ENCODE data around the gene MYO9B. TPM values are rescaled to one million over a fixed set of nuclear protein-coding genes. Genes with fewer than 3 reads are reported as not detected.

MYO9B gene
- total RNA-seq, 2 donors from 2014 or later = 79.4 to 96.8 TPM

DNA sequence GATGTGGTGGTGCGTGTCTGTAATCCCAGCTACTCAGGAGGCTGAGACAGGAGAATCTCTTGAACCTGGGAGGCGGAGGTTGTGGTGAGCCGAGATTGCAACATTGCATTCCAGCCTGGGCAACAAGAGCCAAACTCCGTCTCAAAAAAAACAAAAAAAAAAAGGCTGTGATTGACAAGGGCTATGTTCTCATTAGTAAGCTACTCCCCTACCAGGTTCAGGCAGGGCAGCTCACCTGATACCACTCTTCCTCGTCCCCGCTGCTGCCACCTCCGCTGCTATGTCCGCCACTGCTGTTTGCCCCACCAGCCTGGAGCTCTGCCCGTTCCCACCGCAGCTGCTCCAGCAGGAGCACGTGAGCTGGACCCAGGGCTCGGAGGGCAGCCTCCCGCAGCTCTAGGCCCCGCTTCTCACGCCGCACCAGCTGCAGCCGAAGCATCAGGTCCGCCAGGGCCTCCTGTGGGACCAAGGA lies 179.6 kb downstream of the MYO9B start:
- Mint-ChIP-seq H3K4me1 (no peaks in the 10 kb centered on the region), H3K27me3 (ENCODE audit: insufficient read depth) (no peaks in the 10 kb centered on the region), H3K4me3 (no peak overlapping the region), H3K36me3 (ENCODE audit: low read depth) (peaks cover 8% of the 10 kb centered on the region), H3K9me3 (no peaks in the 10 kb centered on the region), H3K27ac (no peak overlapping the region)
- Histone ChIP-seq H3K4me3 (ENCODE audit: low read length) (no peak overlapping the region), H3K9ac (ENCODE audit: extremely low read depth, low read length, poor library complexity, severe bottlenecking) (no peak overlapping the region), H3K36me3 (ENCODE audit: control insufficient read depth, insufficient read depth, low read length) (no peaks in the 10 kb centered on the region), H3K27me3 (ENCODE audit: control insufficient read depth, insufficient read depth, low read length, poor library complexity, severe bottlenecking) (no peaks in the 10 kb centered on the region), H3K9me3 (ENCODE audit: control insufficient read depth, low read length) (no peaks in the 10 kb centered on the region), H3K27ac (ENCODE audit: low read depth, low read length) (no peak overlapping the region), H3K4me1 (ENCODE audit: control insufficient read depth, insufficient read depth, low read length) (no peaks in the 10 kb centered on the region)
- 91 to 93% methylated on average over 8 to 18 of the region's 18 CpGs for WGBS, 2 experiments (ENCODE audit: insufficient coverage in 1 of 2, insufficient read length in 1 of 2)
- TF ChIP-seq, protein P1, sequence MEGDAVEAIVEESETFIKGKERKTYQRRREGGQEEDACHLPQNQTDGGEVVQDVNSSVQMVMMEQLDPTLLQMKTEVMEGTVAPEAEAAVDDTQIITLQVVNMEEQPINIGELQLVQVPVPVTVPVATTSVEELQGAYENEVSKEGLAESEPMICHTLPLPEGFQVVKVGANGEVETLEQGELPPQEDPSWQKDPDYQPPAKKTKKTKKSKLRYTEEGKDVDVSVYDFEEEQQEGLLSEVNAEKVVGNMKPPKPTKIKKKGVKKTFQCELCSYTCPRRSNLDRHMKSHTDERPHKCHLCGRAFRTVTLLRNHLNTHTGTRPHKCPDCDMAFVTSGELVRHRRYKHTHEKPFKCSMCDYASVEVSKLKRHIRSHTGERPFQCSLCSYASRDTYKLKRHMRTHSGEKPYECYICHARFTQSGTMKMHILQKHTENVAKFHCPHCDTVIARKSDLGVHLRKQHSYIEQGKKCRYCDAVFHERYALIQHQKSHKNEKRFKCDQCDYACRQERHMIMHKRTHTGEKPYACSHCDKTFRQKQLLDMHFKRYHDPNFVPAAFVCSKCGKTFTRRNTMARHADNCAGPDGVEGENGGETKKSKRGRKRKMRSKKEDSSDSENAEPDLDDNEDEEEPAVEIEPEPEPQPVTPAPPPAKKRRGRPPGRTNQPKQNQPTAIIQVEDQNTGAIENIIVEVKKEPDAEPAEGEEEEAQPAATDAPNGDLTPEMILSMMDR (conservative IDR thresholded peaks at IDR 0.05) = no peak
- peak; percentile 64 for DNase-seq

DNA sequence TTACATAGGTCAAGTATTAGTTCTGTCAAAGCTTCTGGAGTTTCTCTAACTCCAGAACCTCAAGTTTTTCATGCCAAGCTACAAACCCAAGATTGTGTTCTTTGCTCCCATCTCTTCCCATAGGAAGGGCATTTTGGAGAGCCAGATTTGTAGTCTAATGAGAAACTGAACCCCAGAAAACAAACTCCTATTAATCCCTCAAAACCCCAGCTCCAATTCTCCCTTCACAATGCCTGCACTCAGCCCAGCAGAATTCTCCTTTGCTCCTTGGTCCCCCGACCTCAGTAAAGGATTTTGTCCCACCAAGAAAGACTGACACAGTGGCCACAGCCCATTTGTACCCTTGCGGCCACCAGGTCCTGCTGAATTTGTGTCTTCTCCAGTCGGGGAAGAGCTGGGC lies 180.6 kb downstream of the MYO9B start:
- H3K9me3 ChIP-seq (ENCODE audit: control insufficient read depth, low read length) = no peaks in the 10 kb centered on the region
- Mint-ChIP-seq H3K27ac (no peak overlapping the region), H3K36me3 (ENCODE audit: low read depth) (peaks cover 6% of the 10 kb centered on the region), H3K27me3 (ENCODE audit: insufficient read depth) (no peaks in the 10 kb centered on the region), H3K4me1 (no peaks in the 10 kb centered on the region), H3K9me3 (no peaks in the 10 kb centered on the region), H3K4me3 (no peak overlapping the region)
- no peaks in the 10 kb centered on the region for H3K36me3 ChIP-seq (ENCODE audit: control insufficient read depth, insufficient read depth, low read length)
- no peak overlapping the region for H3K4me3 ChIP-seq (ENCODE audit: low read length)
- 87 to 97% methylated on average over 3 of the region's 3 CpGs for WGBS, 2 experiments (ENCODE audit: insufficient coverage in 1 of 2, insufficient read length in 1 of 2)
- DNase-seq = no peak
- no peaks in the 10 kb centered on the region for H3K4me1 ChIP-seq (ENCODE audit: control insufficient read depth, insufficient read depth, low read length)
- no peak overlapping the region for H3K27ac ChIP-seq (ENCODE audit: low read depth, low read length)
- H3K9ac ChIP-seq (ENCODE audit: extremely low read depth, low read length, poor library complexity, severe bottlenecking) = no peak overlapping the region
- TF ChIP-seq, protein P1 (conservative IDR thresholded peaks at IDR 0.05) = no peak
- H3K27me3 ChIP-seq (ENCODE audit: control insufficient read depth, insufficient read depth, low read length, poor library complexity, severe bottlenecking) = no peaks in the 10 kb centered on the region

DNA sequence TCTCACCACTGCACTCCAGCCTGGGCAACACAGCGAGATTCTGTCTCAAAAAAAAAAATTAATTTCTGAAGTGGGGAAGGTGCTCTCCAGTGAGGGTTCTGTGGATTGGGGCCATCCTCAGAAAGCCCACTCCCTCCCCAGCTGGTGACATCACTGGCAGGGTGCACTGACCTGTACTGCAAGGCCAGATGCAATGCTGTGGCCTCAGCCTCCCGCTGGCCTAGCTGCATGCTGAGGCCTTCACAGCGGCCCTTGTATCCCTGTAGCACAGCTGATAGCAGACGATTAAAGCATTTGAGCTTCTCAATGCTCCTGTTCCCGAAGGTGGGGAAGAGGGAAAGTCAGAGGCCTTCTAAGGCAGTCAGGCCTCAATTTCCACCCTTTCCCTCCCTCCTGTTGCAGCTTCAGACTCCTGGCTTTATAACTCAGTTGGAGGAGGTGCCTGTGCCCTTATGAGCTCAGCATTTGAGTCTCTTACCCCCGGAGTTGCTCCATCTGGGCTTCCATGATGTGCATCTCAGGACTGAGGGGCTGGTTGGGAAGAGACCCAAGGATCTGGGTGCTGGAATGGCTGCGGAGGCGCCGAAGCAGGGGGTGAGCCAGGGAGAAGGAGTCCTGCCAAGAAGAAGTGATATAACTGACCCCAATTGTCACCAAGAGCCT lies 183.7 kb downstream of the MYO9B start:
- TF ChIP-seq, protein P1 (conservative IDR thresholded peaks at IDR 0.05) = no peak
- Histone ChIP-seq H3K36me3 (ENCODE audit: control insufficient read depth, insufficient read depth, low read length) (no peaks in the 10 kb centered on the region), H3K9me3 (ENCODE audit: control insufficient read depth, low read length) (no peaks in the 10 kb centered on the region), H3K4me1 (ENCODE audit: control insufficient read depth, insufficient read depth, low read length) (no peaks in the 10 kb centered on the region), H3K27me3 (ENCODE audit: control insufficient read depth, insufficient read depth, low read length, poor library complexity, severe bottlenecking) (no peaks in the 10 kb centered on the region), H3K4me3 (ENCODE audit: low read length) (no peak overlapping the region), H3K27ac (ENCODE audit: low read depth, low read length) (no peak overlapping the region), H3K9ac (ENCODE audit: extremely low read depth, low read length, poor library complexity, severe bottlenecking) (no peak overlapping the region)
- 95 to 100% methylated on average over 4 to 9 of the region's 9 CpGs for WGBS, 2 experiments (ENCODE audit: insufficient coverage in 1 of 2, insufficient read length in 1 of 2)
- H3K9me3 Mint-ChIP-seq = no peaks in the 10 kb centered on the region
- DNase-seq = no peak
- no peaks in the 10 kb centered on the region for H3K4me1 Mint-ChIP-seq
- H3K27me3 Mint-ChIP-seq (ENCODE audit: insufficient read depth) = no peaks in the 10 kb centered on the region
- no peak overlapping the region for H3K4me3 Mint-ChIP-seq
- H3K27ac Mint-ChIP-seq = no peak overlapping the region
- H3K36me3 Mint-ChIP-seq (ENCODE audit: low read depth) = peaks cover 6% of the 10 kb centered on the region
